ENCODE measurements around the gene ATRIP. TPM values are rescaled to one million over a fixed set of nuclear protein-coding genes. Genes with fewer than 3 reads are reported as not detected.
"Not testable (repeated sequence)": the region's sequence is repeated elsewhere in the genome, so short reads cannot be mapped to it uniquely, and the experiment has no call there.

Gene ATRIP
- total RNA-seq, 1 experiment from 2014 or later, result 4.0 TPM

DNA sequence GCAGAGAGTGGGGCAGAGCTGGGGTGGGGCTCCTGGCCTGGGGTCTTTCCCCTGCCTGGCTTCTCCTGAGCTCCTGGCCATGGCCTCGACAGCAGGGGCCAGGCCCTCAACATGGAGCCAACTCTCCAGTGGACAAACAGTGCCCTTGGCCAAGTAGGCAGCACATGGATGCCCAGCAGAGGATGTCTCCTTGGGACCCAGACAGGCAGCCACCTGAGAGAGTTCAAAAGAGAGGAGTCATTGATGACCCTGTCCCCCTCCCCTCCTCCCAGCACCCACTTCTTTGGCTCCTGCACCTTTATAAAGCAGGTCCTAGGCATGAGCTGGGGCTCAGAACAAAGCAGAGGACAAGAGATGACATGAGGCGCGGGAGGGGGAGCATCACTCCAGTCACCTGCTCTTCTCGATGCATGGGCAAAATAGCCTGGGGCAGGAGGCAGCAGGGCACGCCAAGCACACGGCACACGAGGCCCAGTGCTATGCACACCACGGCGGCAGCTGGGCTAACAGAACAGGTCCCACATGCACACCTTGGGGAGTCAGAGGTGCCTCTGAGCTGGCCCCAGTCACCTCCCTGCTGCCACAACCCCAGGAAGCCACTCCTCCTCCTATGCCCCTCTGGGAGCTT lies 30.0 kb downstream of the ATRIP start:
- DNase-seq (ENCODE audit: low read depth), result no peak
- in situ Hi-C loops (cut with HindIII; ENCODE audit: low pct_unique_long_range_greater_than_20kb, low sequenced_read_pairs), result no loop called here

DNA sequence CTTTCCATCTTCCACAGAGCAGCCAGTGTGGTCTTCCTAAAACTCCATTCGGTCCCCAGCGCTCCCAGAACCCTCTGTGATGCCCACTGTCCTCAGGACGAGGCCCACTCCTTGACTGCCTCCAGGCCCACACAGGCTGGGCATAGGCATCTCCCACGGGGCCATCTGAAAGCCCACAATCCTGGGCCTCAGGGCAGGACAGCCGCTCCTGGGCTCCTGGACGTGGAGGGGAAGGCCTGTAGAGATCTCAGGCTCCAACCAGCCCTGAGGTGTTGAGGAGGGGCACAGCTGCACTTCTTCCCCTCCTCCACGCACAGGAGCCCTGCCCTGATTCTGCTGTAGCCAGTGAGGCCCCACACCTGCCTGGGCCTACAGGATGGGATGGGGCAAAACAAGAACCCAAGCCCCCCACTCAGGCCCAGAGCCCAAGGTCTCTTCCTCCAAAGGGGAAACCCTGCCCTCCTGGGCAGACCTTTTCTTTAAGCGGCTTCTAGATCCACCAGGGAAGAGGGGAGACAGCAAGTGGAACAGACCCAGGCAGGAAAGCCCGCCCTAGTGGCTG lies 31.5 kb downstream of the ATRIP start:
- DNase-seq (ENCODE audit: low read depth), result no peak
- in situ Hi-C loops (cut with HindIII; ENCODE audit: low pct_unique_long_range_greater_than_20kb, low sequenced_read_pairs), result no loop called here

DNA sequence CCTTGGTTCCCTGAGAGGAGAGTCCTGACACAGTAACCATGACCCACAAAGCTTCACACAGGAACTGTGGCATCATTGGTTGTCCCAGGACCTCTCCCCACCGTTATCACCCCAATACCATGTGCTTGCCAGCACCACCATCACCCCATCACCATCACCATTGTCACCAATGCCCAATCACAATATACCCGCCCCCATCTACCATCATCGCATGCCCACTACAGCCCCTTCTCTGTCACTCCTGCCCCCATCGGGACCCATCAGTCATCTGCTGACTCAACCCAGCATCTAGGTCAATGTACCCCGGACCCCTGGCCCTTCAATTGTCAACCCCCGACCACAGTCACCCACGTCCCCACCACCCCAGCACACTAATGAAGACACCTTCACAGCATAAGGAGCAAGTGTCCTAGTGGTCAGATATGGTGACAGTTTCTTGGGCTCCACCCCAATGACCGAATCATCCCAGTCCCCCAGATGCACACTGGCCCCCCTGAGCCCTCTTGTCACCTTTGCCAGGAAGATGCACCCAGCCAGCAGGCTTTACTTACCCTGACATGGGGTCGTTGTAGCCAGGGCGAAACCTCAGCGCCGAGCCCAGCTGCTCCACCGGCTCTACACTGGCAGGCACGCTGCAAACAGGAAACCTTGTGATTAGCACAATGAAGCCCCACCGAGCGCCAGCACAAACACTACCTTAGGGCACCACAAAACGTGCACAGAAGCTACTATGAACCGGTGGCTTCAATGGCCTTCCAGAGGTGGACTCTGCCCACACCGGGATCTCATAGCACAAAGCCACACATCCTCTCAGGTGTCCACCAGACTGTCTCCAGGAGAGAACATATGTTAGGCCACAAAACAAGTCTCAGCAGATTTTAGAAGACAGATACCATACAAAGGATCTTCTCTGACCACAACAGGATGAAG lies 32.4 kb downstream of the ATRIP start:
- DNase-seq (ENCODE audit: low read depth), result no peak
- in situ Hi-C loops (cut with HindIII; ENCODE audit: low pct_unique_long_range_greater_than_20kb, low sequenced_read_pairs), result no loop called here

DNA sequence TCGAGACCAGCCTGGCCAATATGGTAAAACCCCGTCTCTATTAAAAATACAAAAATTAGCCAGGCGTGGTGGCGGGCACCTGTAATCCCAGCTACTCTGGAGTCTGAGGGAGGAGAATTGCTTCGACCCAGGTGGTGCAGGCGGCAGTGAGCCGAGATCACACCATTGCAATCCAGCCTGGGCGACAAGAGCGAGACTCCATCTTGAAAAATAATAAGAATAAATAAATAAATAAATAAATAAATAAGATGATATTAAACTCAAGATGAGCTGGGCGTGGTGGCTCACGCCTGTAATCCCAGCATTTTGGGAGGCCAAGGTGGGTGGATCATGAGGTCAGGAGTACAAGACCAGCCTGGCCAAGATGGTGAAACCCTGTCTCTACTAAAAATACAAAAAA lies 34.4 kb downstream of the ATRIP start:
- in situ Hi-C loops (cut with HindIII; ENCODE audit: low pct_unique_long_range_greater_than_20kb, low sequenced_read_pairs), result not testable (repeated sequence)

DNA sequence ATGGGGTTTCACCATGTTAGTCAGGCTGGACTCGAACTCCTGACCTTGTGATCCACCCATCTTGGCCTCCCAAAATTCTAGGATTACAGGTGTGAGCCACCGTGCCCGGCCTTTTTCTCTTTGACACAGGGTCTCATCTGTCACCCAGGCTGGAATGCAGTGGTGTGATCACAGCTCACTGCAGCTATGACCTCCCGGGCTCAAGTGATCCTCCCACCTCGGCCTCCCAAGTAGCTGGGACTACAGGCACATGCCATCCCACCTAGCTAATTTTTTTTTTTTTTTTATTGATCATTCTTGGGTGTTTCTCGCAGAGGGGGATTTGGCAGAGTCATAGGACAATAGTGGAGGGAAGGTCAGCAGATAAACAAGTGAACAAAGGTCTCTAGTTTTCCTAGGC lies 36.3 kb downstream of the ATRIP start:
- DNase-seq (ENCODE audit: low read depth); in situ Hi-C loops (cut with HindIII; ENCODE audit: low pct_unique_long_range_greater_than_20kb, low sequenced_read_pairs): not testable (repeated sequence)

More for the DNA sequence above, 34.4 kb downstream of the ATRIP start:
- DNase-seq (ENCODE audit: low read depth), result not testable (repeated sequence)

DNA sequence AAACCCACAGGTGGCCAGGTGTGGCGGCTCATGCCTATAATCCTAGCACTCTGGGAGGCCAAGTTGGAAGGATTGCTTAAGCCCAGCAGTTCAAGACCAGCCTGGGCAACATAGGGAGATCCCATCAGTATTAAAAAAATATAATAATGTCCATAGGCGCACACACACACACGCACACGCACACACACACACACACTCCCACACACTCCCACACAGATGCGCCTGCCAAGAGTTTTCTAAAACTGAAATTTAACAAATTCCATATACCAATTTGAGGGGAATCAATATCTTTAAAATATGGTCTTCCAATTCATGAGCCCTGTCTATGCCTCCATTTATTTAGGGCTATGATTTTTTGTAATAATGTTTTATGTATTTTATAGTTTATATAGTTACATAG lies 40.4 kb downstream of the ATRIP start:
- DNase-seq (ENCODE audit: low read depth), result no peak
- in situ Hi-C loops (cut with HindIII; ENCODE audit: low pct_unique_long_range_greater_than_20kb, low sequenced_read_pairs), result no loop called here

DNA sequence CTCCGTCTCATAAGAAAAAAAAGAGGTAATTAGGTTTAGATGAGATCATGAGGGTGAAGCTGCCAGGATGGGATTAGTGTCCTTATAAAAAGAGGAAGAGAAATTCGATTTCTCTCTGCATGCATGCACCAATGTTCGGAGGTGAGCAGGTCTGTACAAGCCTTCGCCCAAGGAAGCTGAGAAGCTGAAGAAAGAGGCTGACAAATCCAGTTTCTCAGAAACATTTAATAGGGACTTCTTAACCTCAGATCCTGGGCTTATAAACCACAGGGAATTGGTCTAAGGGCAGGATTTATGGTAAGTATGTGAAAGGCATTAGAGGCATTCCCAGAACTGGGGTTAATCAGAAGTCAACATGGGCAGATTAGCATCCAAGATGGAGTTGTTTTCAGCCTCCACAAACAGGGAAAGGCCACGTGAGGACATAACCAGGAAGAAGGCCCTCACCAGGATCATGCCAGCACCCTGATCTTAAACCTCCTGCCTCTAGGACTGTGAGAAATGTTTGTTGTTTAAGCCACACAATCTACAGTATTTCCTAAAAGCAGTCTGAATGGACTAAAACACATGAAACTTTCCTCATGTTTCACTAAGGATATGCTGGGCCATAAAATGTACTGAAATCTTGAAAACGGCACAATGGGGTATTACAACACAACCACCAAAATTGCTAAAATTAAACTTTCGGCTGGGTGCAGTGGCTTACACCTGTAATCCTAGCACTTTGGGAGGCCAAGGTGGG lies 46.1 kb downstream of the ATRIP start:
- in situ Hi-C loops (cut with HindIII; ENCODE audit: low pct_unique_long_range_greater_than_20kb, low sequenced_read_pairs), result no loop called here
- no peak for DNase-seq (ENCODE audit: low read depth)

DNA sequence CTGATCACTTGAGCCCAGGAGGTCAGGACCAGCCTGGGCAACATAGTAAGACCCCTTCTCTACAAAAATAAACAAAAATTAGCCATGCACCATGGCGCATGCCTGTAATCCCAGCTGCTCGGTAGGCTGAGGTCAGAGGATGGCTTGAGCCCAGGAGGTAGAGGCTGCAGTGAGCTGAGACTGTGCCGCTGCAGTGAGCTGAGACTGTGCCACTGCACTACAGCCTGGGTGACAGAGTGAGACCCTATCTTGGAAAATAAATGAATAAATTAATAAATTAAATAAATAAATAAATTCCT lies 46.6 kb downstream of the ATRIP start:
- in situ Hi-C loops (cut with HindIII; ENCODE audit: low pct_unique_long_range_greater_than_20kb, low sequenced_read_pairs), result no loop called here
- no peak for DNase-seq (ENCODE audit: low read depth)

DNA sequence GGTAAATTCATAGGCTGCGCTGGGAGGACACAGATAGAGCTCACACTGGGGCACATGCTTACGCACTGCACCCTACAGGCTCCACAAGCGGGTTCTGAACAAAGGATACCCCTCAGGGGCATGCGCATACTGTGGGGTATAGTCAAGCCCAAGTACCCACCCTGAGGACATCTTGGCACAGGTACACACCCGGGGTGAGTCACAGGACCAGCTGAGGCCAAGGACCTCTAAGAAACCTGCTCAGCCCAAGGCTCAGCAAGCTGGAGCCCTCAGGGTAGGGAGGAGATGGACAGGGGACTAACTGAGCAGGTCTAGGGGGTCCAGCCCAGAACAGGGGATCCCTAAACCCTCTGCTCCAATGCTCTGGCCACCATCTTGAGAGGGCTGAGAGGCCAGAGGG lies 54.1 kb downstream of the ATRIP start:
- in situ Hi-C loops (cut with HindIII; ENCODE audit: low pct_unique_long_range_greater_than_20kb, low sequenced_read_pairs), result no loop called here
- DNase-seq (ENCODE audit: low read depth), result no peak

DNA sequence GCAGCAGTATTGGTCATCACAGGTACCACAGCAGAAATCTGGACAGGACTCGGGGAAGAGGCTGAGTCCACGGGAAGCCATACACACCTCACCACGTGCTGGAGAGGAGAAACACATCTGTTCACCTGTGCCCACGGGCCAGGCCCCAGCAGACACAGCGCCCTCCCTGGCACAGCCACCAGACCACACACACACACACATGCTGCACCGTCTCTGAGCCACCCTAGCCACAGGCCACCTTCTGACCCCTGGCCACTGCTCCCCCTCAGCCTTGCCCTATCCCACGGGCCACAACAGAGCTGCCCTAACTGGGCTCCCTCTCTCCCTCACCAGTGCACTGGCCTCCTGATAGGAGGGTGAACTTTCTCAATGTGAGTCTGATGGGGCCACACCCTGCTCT lies 54.7 kb downstream of the ATRIP start:
- no peak for DNase-seq (ENCODE audit: low read depth)
- in situ Hi-C loops (cut with HindIII; ENCODE audit: low pct_unique_long_range_greater_than_20kb, low sequenced_read_pairs), result no loop called here

DNA sequence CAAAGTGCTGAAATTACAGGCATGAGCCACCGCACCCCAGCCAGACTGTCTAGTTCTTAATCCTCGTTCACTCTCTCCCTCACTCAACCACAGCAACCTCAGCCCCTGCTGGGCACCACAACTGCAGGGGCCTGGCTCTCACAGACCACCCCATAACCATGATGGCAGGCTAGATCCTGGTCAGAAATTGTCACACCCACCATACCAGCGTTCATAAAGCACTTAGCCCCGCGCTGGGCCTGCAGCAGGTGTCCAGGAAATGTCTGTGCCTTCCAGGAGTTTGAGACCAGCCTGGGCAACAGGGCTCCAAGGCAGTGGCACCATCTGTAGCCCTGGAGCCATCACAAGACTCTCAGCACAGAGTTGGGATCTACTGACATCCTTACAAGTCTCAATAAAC lies 55.6 kb downstream of the ATRIP start:
- in situ Hi-C loops (cut with HindIII; ENCODE audit: low pct_unique_long_range_greater_than_20kb, low sequenced_read_pairs), result no loop called here
- no peak for DNase-seq (ENCODE audit: low read depth)

DNA sequence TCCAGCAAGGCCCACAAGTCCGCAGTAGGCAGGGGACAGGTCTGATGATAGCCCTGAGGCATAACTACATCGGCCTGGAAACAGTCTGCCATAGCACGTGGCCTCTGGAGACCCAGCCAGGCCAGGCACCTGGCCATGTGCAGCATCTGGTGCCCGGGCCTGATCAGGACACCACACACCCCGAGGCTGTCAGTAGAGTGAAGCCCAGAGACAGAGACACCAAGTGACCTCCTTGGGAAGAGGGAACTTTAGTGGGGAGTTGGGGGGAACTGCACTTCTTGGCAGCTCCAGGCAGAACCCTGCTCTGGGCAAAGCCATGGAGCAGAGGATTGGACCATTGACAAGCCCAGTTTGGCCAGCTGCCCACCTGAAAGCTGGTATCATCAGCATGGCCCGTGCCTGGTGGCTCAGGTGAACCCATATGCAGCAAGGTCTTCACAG lies 56.2 kb downstream of the ATRIP start:
- in situ Hi-C loops (cut with HindIII; ENCODE audit: low pct_unique_long_range_greater_than_20kb, low sequenced_read_pairs), result no loop called here
- no peak for DNase-seq (ENCODE audit: low read depth)

DNA sequence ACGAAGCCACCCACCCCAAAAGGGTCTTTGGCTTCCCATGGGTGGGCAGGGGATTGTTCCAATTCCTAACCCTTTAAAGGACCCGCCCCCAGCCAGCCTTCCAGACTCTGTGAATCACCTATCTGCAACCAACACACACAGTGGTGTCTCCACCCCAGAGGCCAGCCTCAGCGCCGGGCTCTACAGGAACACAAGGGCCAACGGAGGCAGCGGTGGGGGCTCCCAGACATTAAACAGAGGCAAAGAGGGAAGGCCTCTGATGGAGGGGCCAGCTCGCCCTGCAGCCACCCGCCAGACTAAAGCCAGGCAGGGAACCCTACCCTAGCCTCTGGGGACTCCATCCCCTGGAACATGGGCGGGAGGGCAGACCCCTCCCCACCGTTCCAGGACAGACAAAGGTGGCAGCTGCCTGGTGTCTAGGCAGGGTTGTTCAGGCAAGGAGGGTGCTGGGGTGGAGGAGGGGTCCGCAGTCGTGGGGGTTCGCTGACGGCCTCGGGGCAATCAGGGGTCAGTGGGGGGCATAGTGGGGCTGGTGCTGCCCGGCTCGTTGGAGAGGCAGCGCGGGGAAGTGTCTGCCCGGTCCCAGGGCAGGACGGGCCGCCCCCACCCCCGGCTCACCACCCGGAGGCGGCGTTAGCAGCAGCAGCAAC lies 57.0 kb downstream of the ATRIP start:
- in situ Hi-C loops (cut with HindIII; ENCODE audit: low pct_unique_long_range_greater_than_20kb, low sequenced_read_pairs), result no loop called here
- no peak for DNase-seq (ENCODE audit: low read depth)

DNA sequence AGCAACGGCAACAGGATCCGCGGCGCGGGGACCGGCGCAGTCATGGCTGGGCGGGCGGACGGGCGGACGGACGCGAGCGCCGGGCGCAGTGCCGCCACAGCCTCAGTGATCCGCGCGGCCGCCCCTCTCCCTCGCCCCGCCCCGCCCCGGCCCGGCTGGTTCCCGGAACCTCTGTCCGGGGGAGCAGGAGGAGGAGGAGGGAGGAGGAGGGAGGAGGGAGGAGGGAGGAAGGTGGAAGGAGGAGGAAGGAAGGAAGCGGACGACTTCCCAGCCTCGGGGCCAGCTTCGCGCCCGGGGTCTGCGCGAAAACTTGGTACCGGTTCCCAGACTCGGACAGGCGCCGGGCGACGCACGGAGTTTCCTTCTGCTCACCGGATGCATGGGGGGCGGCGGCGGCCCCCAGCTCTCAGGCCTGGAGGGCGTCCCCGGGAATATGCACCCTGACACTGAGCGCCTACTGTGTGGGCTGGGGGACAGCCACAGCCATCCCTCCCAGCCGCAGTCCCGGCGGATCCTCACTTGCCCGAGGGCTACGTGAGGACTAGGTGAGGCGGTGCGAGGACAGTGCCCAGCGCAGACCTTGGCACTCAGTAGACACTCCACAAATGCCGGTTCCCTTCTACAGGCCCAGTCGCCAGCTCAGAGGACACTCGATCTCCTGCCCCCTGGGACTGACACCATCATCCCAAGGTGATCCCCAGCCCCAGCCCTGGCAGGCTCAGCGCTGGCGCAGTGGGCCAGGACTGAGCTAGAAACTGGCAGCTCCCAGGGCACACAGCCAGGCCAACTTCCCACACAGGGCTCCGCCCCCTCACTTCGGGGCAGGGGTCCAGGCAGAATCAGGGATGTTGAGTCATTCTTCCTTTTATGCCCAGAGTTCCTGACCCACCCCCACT lies 57.8 kb downstream of the ATRIP start, which contains the start of gene SHISA5:
Gene SHISA5 (minus strand): TSS at position 124 of the 896 bp plus-strand sequence. CDS start 80 bp downstream, at position 44.
- in situ Hi-C loops (cut with HindIII; ENCODE audit: low pct_unique_long_range_greater_than_20kb, low sequenced_read_pairs), result no loop called here
- peak; percentile 12 for DNase-seq (ENCODE audit: low read depth)

DNA sequence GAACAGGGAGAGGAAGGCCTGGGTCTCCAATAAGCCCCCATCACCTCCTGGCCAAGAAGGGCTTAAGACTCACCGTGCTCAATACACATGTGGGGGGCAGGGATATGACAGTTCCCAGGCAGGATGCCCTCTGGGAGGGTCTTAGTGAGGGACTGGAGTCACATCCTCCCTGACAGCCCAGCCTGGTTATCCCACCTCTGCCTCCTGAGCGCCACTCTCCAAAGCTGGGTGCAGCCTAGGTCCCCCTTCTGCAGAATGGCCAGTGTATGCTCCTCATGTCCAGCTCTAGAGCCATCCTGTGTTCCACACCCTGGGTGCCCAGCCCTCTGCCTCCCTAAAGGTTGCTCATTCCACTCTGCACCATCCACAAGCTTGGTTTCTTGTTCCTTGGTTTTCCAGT lies 58.6 kb downstream of the ATRIP start:
- in situ Hi-C loops (cut with HindIII; ENCODE audit: low pct_unique_long_range_greater_than_20kb, low sequenced_read_pairs), result no loop called here
- no peak for DNase-seq (ENCODE audit: low read depth)

DNA sequence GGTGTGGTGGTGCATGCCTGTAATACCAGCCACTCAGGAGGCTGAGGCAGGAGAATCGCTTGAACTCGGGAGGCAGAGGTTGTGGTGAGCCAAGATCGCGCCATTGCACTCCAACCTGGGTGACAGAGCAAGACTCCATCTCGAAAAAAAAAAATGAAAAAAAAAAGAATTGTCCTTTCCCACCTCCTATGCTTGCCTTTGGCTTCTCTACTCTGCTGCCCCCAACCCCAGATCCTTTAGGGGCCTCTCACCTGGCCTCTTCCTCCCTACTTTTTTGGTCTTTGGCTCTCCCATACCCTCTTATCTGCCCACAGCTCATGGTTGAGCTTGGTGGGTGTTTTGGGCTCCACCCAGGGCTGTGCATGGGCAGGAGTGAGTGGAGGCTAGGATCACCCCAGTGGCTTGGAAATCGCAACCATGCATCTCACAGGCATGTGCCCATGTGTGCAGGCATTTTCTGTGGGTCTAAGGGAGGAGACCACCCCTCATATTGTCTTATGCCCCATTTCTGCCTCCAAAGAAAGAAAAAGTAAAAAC lies 59.5 kb downstream of the ATRIP start:
- DNase-seq (ENCODE audit: low read depth), result no peak
- in situ Hi-C loops (cut with HindIII; ENCODE audit: low pct_unique_long_range_greater_than_20kb, low sequenced_read_pairs), result no loop called here
